Measurements from ENCODE around the gene PRR12. TPM values are rescaled to one million over a fixed set of nuclear protein-coding genes. Genes with fewer than 3 reads are reported as not detected.

PRR12 gene
- total RNA-seq, 6 donors from 2014 or later = 12.6 to 51.9 (median 33.7) TPM

DNA sequence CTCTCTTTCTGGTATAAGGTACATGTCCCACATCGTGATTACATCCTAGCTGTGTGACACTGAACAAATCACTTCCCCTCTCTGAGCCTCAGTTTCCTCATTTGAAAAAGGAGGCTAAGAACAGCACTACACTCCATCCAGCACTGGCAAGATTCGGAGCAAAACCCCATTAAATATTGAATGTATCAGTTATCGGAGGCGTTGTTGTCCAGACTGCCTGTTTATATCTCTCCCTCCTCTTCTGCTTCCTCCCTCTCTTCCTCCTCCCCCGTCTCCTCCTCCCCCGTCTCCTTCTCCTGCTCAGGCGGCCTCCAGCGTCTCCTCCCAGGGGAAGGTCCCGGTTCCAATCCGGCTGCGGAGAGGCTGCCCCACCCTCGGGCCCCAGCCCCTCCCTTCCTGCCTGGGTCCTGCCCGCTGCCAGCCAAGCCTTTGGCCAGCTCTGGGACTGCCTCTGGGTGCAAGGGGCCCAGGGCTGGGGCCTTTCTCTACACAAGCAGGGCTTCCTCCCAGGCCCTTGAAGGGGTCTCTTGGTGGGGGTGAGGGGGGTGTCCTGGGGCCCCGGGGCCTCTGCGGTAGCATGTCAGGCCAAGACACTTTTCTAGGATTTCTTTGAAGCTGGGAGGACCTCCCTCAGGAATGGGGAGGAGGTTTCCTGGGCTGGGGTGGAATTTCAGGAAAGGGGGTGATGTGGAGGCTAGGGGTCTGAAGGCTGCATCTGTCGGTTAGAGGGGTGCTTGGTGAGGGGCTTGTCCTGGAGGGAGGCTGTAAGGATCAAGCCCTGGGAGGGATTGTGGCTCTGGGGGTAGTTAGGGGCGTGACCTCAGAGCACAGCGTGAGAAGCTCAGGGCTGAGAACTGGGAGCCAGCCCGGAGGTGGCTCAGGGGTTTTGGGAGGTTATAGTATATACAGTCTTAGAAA is 47.1 kb downstream of the PRR12 start:
- H3K4me1 ChIP-seq = peaks cover 49 to 83% (median 58%) of the 10 kb centered on the region in 4 donors
- 3 to 7% methylated on average over 17 to 19 of the region's 19 CpGs for WGBS, 2 donors
- peaks cover 0 to 21% (median 5%) of the 10 kb centered on the region in 4 donors for H3K36me3 ChIP-seq
- no peaks in the 10 kb centered on the region for H3K9me3 ChIP-seq
- peak; percentile 90 for DNase-seq
- peak overlapping the region; percentile 60 to 98 (median 82) for H3K4me3 ChIP-seq
- peak in 1 of 2 donors; percentile 16 for ATAC-seq (ENCODE audit: low FRiP score in 2 of 2)
- H3K27ac ChIP-seq = peak overlapping the region; percentile 95 to 100 (median 100)
- no peak for TF ChIP-seq EP300 (IDR thresholded peaks at IDR 0.05)
- TF ChIP-seq POLR2AphosphoS5 (IDR thresholded peaks at IDR 0.05) = peak in 1 of 2 donors; percentile 82
- TF ChIP-seq POLR2A (IDR thresholded peaks at IDR 0.05) = peak in 2 of 4 donors; percentile 17 to 49
- no peaks in the 10 kb centered on the region for H3K27me3 ChIP-seq

- H3K27ac ChIP-seq = peak overlapping the region; percentile 95 to 100 (median 100)
- H3K4me3 ChIP-seq = peak overlapping the region; percentile 60 to 98 (median 82)
- DNase-seq (no peak), ATAC-seq (ENCODE audit: low FRiP score in 2 of 2) (no peak)
- TF ChIP-seq EP300 (IDR thresholded peaks at IDR 0.05) = no peak
- TF ChIP-seq POLR2AphosphoS5 (IDR thresholded peaks at IDR 0.05) = peak in 1 of 2 donors; percentile 63
- peak in 1 of 4 donors; percentile 48 for TF ChIP-seq POLR2A (IDR thresholded peaks at IDR 0.05)
- H3K9me3 ChIP-seq = no peaks in the 10 kb centered on the region
- H3K4me1 ChIP-seq = peaks cover 50 to 84% (median 64%) of the 10 kb centered on the region in 4 donors
- H3K27me3 ChIP-seq = no peaks in the 10 kb centered on the region
- peaks cover 0 to 21% (median 5%) of the 10 kb centered on the region in 4 donors for H3K36me3 ChIP-seq
- WGBS, 2 donors = 8% methylated on average over 11 to 12 of the region's 31 CpGs
These were observed 48.6 kb downstream of the PRR12 start for GRCh38 chr19:49639401-49640112.

DNA sequence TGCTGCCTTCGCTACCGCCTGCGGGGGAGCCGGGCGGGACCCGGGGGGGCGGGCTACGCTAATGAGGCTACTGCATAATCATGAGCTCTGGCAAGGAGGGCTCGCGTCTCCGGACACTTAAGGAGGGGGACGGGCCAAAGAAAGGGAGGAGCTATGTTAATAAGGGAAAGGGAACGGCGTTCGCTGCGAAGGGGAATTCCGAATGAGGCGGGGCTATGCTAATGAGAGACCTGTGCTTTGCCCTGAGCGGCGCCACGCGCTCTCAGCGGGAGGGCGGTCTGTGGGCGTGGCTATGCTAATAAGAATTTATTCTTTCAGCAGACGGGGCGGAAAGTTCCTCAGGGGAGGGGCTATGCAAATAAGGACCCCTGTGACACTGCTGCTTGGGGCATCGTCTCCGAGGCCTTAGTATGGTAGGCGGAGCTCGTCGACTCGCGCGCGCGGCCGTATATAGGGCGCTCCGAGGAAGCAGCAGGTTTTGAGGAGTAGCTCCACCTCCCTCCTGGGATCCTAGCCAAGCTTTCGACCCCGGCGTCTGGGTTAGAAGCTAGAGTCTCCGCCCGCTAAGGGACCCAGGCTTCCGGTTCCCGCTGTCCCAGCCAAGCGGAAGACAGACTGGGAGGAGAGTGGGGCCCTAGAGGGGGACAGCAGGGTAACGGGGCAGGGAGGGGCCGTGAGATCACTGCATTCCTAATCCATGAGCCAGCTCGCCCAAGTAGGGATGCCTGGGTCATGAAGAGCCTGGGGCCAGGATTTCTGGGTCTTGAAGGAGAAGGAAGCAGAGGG is 49.3 kb downstream of the PRR12 start, which contains the start of gene RRAS:
Gene RRAS (minus strand): TSS at position 31 of the 786 bp plus-strand sequence. CDS start 45 bp downstream, outside the sequence.
- Histone ChIP-seq H3K36me3 (peaks cover 0 to 19% (median 3%) of the 10 kb centered on the region in 4 donors), H3K27ac (peak within 1 kb of the TSS; percentile 95 to 100 (median 100)), H3K9me3 (no peaks in the 10 kb centered on the region), H3K27me3 (no peaks in the 10 kb centered on the region), H3K4me3 (peak within 1 kb of the TSS; percentile 60 to 98 (median 82)), H3K4me1 (peaks cover 47 to 84% (median 63%) of the 10 kb centered on the region in 4 donors)
- ATAC-seq (ENCODE audit: low FRiP score in 2 of 2) (peak; percentile 79 to 92), DNase-seq (peak; percentile 98 to 100)
- TF ChIP-seq EP300 (IDR thresholded peaks at IDR 0.05) (peak in 2 of 4 donors; percentile 80 to 94), POLR2AphosphoS5 (IDR thresholded peaks at IDR 0.05) (peak; percentile 94 to 96), CTCF (IDR thresholded peaks at IDR 0.05) (peak in 1 of 6 experiments; percentile 21), POLR2A (IDR thresholded peaks at IDR 0.05) (peak; percentile 66 to 97 (median 85))
- 0 to 1% methylated on average over 29 to 50 of the region's 51 CpGs for WGBS, 2 donors

DNA sequence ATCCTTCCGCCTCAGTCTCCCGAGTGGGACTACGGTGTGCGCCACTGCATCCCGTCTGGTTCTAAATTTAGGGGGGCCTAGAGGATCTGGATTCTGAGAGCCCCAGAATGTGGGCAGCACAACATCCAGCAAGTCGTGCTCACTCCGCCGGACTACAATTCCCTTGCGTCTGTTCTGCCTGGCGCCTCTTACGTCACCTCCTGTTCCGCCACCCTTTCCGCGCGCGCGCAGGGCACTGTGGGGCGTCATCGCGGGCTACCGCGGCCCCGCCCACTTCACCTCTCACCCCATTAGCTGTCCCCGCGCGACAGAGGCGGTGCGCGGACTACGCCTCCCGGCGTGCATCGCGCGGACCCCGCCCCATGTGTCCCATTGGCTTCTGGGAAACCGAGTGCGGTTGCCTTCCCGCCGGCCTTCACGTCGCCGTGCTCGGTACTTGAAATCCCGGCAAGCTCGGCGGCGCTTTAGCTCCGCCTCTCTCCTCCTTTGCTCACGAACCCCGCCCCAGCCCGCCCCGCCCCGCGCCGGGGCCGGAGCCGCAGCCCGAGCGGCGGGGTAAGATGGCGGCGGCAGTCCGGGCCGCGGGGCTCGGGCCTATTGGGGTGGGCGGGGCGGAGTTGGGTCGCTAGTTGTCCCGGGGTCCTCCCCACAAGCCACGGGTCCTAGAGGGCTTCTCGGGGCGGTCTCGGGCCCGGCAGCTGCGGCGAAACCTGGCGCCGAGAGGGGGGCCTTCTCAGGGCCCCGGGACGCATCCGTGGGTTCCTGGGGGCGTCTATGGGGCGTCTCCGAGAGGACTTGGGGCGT is 50.9 kb downstream of the PRR12 start, which contains the start of gene SCAF1:
Gene SCAF1 (plus strand): TSS at position 522 of the 804 bp plus-strand sequence. CDS start 2,818 bp downstream, outside the sequence.
- peak within 1 kb of the TSS; percentile 95 to 100 (median 100) for H3K27ac ChIP-seq
- 1% methylated on average over 35 of the region's 87 CpGs; no CpG with 5 or more reads in 1 of the 2 donors for WGBS, 2 donors
- peaks cover 31 to 74% (median 47%) of the 10 kb centered on the region in 4 donors for H3K4me1 ChIP-seq
- peaks cover 5 to 20% (median 14%) of the 10 kb centered on the region in 4 donors for H3K36me3 ChIP-seq
- H3K27me3 ChIP-seq = no peaks in the 10 kb centered on the region
- peak within 1 kb of the TSS; percentile 60 to 98 (median 93) for H3K4me3 ChIP-seq
- H3K9me3 ChIP-seq = no peaks in the 10 kb centered on the region
- peak; percentile 99 to 100 for DNase-seq
- ATAC-seq (ENCODE audit: low FRiP score in 2 of 2) = peak; percentile 86 to 95
- TF ChIP-seq EP300 (IDR thresholded peaks at IDR 0.05) (peak in 1 of 4 donors; percentile 90), POLR2A (IDR thresholded peaks at IDR 0.05) (peak in 3 of 4 donors; percentile 86 to 94 (median 88)), CTCF (IDR thresholded peaks at IDR 0.05) (peak in 2 of 6 experiments; percentile 17 to 42), POLR2AphosphoS5 (IDR thresholded peaks at IDR 0.05) (peak; percentile 96)

All from upper lobe of left lung (tissue), 6 donors.